OCI-LY7 (cell line): ENCODE results near the gene HCN4. TPM values are rescaled to one million over a fixed set of nuclear protein-coding genes. Genes with fewer than 3 reads are reported as not detected.

Experiments
- BruUV-seq: library from RNA; stranded (reverse); fragments of 400-500 nt; replicated peaks from 2 replicates; lab custom pipeline; 2021; lab: Mats Ljungman, UMichigan
- CTCF ChIA-PET: fragments of 300-600 bp; sonication (Branson Sonifier 250); formaldehyde crosslinking; loops from one replicate; lab custom pipeline; 2022; ENCODE audit warnings: antibody characterized with exemption; ENCODE audit not compliant: unreplicated experiment; lab: Charles Lee
- POLR2A ChIA-PET: fragments of 300-600 bp; sonication (Branson Sonifier 250); formaldehyde crosslinking; loops from one replicate; lab custom pipeline; 2022; ENCODE audit warnings: antibody characterized with exemption; lab: Charles Lee
- DNase-seq: peaks from one replicate; pipeline ENCODE4 v3.0.0-alpha.2; 2015; ENCODE audit warnings: low spot score
- H2AFZ ChIP-seq: fragments of 200-600 bp; sonication (generic), shearing (Covaris generic); 2 replicates; pipeline ENCODE4 v1.6.1; 2014; ENCODE audit warnings: mild to moderate bottlenecking, antibody characterized with exemption, low read length, moderate library complexity
- H3K27ac ChIP-seq: fragments of 200-600 bp; sonication (generic); 2 replicates; pipeline ENCODE4 v1.5.1; 2014; ENCODE audit warnings: mixed run types, low read depth, mild to moderate bottlenecking, moderate library complexity, low read length, inconsistent platforms; ENCODE audit not compliant: poor library complexity, severe bottlenecking
- H3K36me3 ChIP-seq: fragments of 200-600 bp; sonication (generic); 2 replicates; pipeline ENCODE4 v1.6.1; 2014; ENCODE audit warnings: mild to moderate bottlenecking, antibody characterized with exemption, low read length, moderate library complexity, mixed read lengths; ENCODE audit not compliant: insufficient read depth
- H3K4me1 ChIP-seq: fragments of 200-600 bp; sonication (generic); 2 replicates; pipeline ENCODE4 v1.5.1; 2014; ENCODE audit warnings: mild to moderate bottlenecking, low read length; ENCODE audit not compliant: insufficient read depth, poor library complexity, severe bottlenecking
- H3K4me2 ChIP-seq: fragments of 200-600 bp; sonication (generic); 2 replicates; pipeline ENCODE4 v1.6.1; 2014; ENCODE audit warnings: mild to moderate bottlenecking, low read length
- H3K4me3 ChIP-seq: fragments of 200-600 bp; sonication (generic); 2 replicates; pipeline ENCODE4 v1.5.1; 2014; ENCODE audit warnings: mild to moderate bottlenecking, low read depth, low read length; ENCODE audit not compliant: poor library complexity, severe bottlenecking
- H3K79me2 ChIP-seq: fragments of 200-600 bp; sonication (generic); 2 replicates; pipeline ENCODE4 v1.6.1; 2016; ENCODE audit warnings: low read depth, mild to moderate bottlenecking, low read length, moderate library complexity, mixed read lengths; ENCODE audit not compliant: insufficient read depth
- H3K9me2 ChIP-seq: fragments of 200-600 bp; sonication (generic); 2 replicates; pipeline ENCODE4 v1.6.1; 2016; ENCODE audit warnings: mild to moderate bottlenecking, low read length, mixed read lengths; ENCODE audit not compliant: insufficient read depth
- H3K9me3 ChIP-seq: fragments of 200-600 bp; sonication (generic); 2 replicates; pipeline ENCODE4 v1.6.1; 2014; ENCODE audit warnings: mild to moderate bottlenecking, mixed run types, low read length, mixed read lengths
- H4K20me1 ChIP-seq: fragments of 200-600 bp; sonication (generic); 2 replicates; pipeline ENCODE4 v1.6.1; 2014; ENCODE audit warnings: mild to moderate bottlenecking, antibody characterized with exemption, low read length, moderate library complexity, mixed read lengths; ENCODE audit not compliant: insufficient read depth
- EZH2phosphoT487 ChIP-seq: fragments of 200-600 bp; sonication (generic); IDR thresholded peaks from 2 replicates; pipeline ENCODE4 v1.6.1; 2018; ENCODE audit warnings: low read depth, borderline replicate concordance, mild to moderate bottlenecking, mixed run types, antibody characterized with exemption, low read length, moderate library complexity, mixed read lengths
- intact Hi-C: fragments of 100-400 bp; cut with micrococcal nuclease; formaldehyde crosslinking; loops from one replicate; pipeline ENCODE4 v1.10.0; 2022; ENCODE audit not compliant: unreplicated experiment
- total RNA-seq, 2 experiments: library from RNA; depleted of rRNA in 1 of 2; stranded (reverse); fragments of >200 nt in 1 of 2; shearing (Covaris generic) in 1 of 2; gene quantifications; 2 replicates each; pipeline ENCODE4 v1.2.3, GENCODE V29; 2014 to 2022
- TF ChIP-seq, protein P1 (sequence below): fragments of 200-600 bp; sonication (generic); conservative IDR thresholded peaks from 2 replicates; pipeline ENCODE4 v1.5.1; 2014; ENCODE audit warnings: mild to moderate bottlenecking, antibody characterized with exemption, low read length, moderate library complexity, mixed read lengths

The HCN4 gene
- total RNA-seq, 2 experiments from 2014 or later = not detected

DNA sequence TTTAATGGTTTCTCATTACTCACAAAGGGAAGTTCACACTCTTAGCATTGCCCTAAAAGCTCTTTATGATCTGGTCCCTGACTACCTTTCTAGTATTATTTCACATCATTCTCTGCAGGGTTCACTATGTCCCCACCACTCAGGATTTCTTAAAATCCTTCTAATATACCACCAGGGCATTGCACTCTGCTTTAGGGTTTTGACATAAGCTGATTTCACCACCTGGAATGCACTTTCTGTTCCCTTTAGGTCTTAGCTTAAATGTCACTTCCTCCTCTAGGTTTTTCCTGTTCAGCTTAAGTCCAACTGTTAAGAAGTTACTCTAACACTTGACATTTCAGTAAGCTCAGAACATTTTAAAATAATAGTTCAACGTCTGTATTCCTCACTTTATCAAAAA is 81.7 kb downstream of the HCN4 start:
- ChIA-PET POLR2A (no interaction called here), CTCF (no interaction called here)
- Histone ChIP-seq H3K4me3 (no peak overlapping the region), H3K4me2 (peak overlapping the region; percentile 13; the same call in 1 of the 2 replicates), H3K9me2 (no peaks in the 10 kb centered on the region), H3K36me3 (no peaks in the 10 kb centered on the region), H3K79me2 (no peaks in the 10 kb centered on the region), H3K4me1 (peaks cover 10% of the 10 kb centered on the region), H4K20me1 (no peaks in the 10 kb centered on the region), H2AFZ (no peak overlapping the region), H3K27ac (no peak overlapping the region), H3K9me3 (no peaks in the 10 kb centered on the region)
- intact Hi-C loops = loop anchor here (5.0 to 10.0 kb wide), 2 partner anchors 348 to 415 kb away; partner anchors contain the start of gene NPTN
- DNase-seq = peak; percentile 48
- no peak for TF ChIP-seq EZH2phosphoT487
- TF ChIP-seq, protein P1, sequence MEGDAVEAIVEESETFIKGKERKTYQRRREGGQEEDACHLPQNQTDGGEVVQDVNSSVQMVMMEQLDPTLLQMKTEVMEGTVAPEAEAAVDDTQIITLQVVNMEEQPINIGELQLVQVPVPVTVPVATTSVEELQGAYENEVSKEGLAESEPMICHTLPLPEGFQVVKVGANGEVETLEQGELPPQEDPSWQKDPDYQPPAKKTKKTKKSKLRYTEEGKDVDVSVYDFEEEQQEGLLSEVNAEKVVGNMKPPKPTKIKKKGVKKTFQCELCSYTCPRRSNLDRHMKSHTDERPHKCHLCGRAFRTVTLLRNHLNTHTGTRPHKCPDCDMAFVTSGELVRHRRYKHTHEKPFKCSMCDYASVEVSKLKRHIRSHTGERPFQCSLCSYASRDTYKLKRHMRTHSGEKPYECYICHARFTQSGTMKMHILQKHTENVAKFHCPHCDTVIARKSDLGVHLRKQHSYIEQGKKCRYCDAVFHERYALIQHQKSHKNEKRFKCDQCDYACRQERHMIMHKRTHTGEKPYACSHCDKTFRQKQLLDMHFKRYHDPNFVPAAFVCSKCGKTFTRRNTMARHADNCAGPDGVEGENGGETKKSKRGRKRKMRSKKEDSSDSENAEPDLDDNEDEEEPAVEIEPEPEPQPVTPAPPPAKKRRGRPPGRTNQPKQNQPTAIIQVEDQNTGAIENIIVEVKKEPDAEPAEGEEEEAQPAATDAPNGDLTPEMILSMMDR = no peak
- BruUV-seq = no TSS peak

DNA sequence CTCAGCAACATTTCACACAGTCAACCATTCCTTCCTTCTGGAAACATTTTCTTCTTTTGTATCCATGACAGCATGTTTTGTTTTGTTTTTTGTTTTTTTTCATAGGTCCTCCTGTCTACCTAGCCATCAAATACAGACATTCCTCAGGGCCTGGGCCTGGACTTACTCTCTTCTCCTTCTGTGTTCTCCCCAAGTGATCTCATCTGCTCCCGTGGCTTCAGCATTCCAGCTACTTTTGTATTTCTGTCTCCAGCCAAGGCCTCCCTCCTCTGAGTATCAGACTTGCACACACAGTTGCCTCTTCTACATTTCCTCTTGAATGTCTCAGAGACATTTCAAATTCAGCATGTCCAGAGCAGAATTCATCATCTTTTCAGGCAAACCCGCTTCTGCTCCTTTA is 82.4 kb downstream of the HCN4 start:
- peaks cover 10% of the 10 kb centered on the region for H3K4me1 ChIP-seq
- intact Hi-C loops = loop anchor here (5.0 to 10.0 kb wide), 2 partner anchors 348 to 416 kb away; partner anchors contain the start of gene NPTN
- no peaks in the 10 kb centered on the region for H3K9me3 ChIP-seq
- no peak overlapping the region for H3K27ac ChIP-seq
- no peak overlapping the region for H3K4me3 ChIP-seq
- H3K9me2 ChIP-seq = no peaks in the 10 kb centered on the region
- no TSS peak for BruUV-seq
- H2AFZ ChIP-seq = no peak overlapping the region
- DNase-seq = no peak
- CTCF ChIA-PET = no interaction called here
- no peaks in the 10 kb centered on the region for H3K79me2 ChIP-seq
- no peaks in the 10 kb centered on the region for H3K36me3 ChIP-seq
- no peak for TF ChIP-seq EZH2phosphoT487
- TF ChIP-seq, protein P1 = no peak
- POLR2A ChIA-PET = interaction anchor here (1.0 kb wide), 1 partner anchor 11 kb away, joined by 4 read pairs; no protein-coding TSS in a partner anchor
- no peak overlapping the region for H3K4me2 ChIP-seq
- H4K20me1 ChIP-seq = no peaks in the 10 kb centered on the region

DNA sequence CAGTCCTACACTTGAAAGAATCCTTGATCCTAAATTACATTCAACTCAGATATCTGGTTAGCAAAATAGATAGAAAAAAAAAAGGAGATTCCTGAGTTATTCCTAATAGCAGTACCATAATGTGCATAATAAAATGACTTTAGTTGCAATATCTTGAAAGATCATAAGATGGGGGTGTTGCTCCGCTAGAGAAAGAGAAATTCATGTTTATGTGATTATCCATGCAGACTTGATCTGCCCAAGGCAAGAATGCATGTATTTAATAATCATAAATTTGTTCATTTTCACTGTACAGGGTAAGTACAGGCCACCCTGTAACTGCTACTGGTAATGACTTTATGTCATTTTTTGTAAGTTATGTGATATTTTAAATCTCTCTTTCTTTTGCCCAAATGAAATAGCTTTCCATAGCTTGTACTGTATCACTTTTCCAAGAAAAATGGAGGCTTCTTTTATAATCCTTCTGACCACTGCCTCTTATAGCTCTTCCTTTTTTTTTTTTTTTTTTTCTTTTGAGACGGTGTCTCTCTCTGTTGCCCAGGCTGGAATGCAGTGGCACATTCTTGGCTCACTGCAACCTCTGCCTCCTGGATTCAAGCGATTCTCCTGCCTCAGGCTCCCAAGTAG is 84.6 kb downstream of the HCN4 start:
- no peak overlapping the region for H2AFZ ChIP-seq
- no peak overlapping the region for H3K4me2 ChIP-seq
- intact Hi-C loops = loop anchor here (10.0 kb wide), 1 partner anchor 351 kb away; the partner anchor contains the start of gene NPTN
- H3K4me1 ChIP-seq = peaks cover 10% of the 10 kb centered on the region
- no peak overlapping the region for H3K27ac ChIP-seq
- H3K4me3 ChIP-seq = no peak overlapping the region
- H3K79me2 ChIP-seq = no peaks in the 10 kb centered on the region
- BruUV-seq = no TSS peak
- H4K20me1 ChIP-seq = no peaks in the 10 kb centered on the region
- H3K36me3 ChIP-seq = no peaks in the 10 kb centered on the region
- DNase-seq = peak; percentile 16
- ChIA-PET CTCF (no interaction called here), POLR2A (interaction anchor here (0.6 kb wide), 1 partner anchor 268 kb away, joined by 3 read pairs; no protein-coding TSS in a partner anchor)
- no peaks in the 10 kb centered on the region for H3K9me3 ChIP-seq
- TF ChIP-seq, protein P1 = peak; percentile 64
- TF ChIP-seq EZH2phosphoT487 = no peak
- H3K9me2 ChIP-seq = no peaks in the 10 kb centered on the region
